ENCODE results near the gene CX3CR1. TPM values are rescaled to one million over a fixed set of nuclear protein-coding genes. Genes with fewer than 3 reads are reported as not detected.

The CX3CR1 gene
- total RNA-seq: 28.8 TPM

GRCh38 chr3:39279745-39280517 is at the start of gene CX3CR1:
TSS of gene CX3CR1 (minus strand) at chr3:39280036. CDS start at chr3:39266509, 13,527 bp downstream.

GRCh38 chr3:39329493-39329892 is 49.7 kb upstream of the CX3CR1 start, which contains the start of gene CCR8:
TSS of gene CCR8 (plus strand) at chr3:39329709. CDS start at chr3:39332332, 2,623 bp downstream.

Other genes with a start within 250 kb of the CX3CR1 start
- gene SCN11A, start 228.1 kb downstream of the CX3CR1 start, total RNA-seq: 0.46 TPM
- 84.7 TPM for gene WDR48, start 228.0 kb downstream of the CX3CR1 start, total RNA-seq
- 40.8 TPM for gene GORASP1, start 172.4 kb downstream of the CX3CR1 start, total RNA-seq
- 3.2 TPM for gene TTC21A, start 172.4 kb downstream of the CX3CR1 start, total RNA-seq
- gene CSRNP1, start 126.4 kb downstream of the CX3CR1 start, total RNA-seq: 6.9 TPM
- under 0.01 TPM for gene XIRP1, start 87.4 kb downstream of the CX3CR1 start, total RNA-seq
- not detected for gene CCR8, start 49.7 kb upstream of the CX3CR1 start, total RNA-seq
- 18.7 TPM for gene SLC25A38, start 103.3 kb upstream of the CX3CR1 start, total RNA-seq
- 1,160 TPM for gene RPSA, start 126.7 kb upstream of the CX3CR1 start, total RNA-seq
- 0.92 TPM for gene MOBP, start 187.6 kb upstream of the CX3CR1 start, total RNA-seq

Measured in diencephalon (tissue), 1 donor.